ACHN (cell line): ENCODE data around the gene CRTC1.

Experiments
- DNase-seq: peaks from one replicate; pipeline ENCODE4 v3.0.0-alpha.2; 2015
- in situ Hi-C: cut with HindIII; loops from 2 replicates; pipeline ENCODE4 v1.10.0; 2017; ENCODE audit warnings: low sequenced_read_pairs, low pct_ligation_motif_present, low pct_unique_long_range_greater_than_20kb

Gene CRTC1

GRCh38 chr19:18650468-18651041 is 32.9 kb upstream of the CRTC1 start:
- in situ Hi-C loops: no loop called here
- no peak for DNase-seq

- in situ Hi-C loops: no loop called here
- DNase-seq: no peak
Measured at GRCh38 chr19:18651300-18651699, 32.2 kb upstream of the CRTC1 start.

- DNase-seq: no peak
- in situ Hi-C loops: no loop called here
Measured at GRCh38 chr19:18651733-18652132, 31.7 kb upstream of the CRTC1 start.

- no peak for DNase-seq
- in situ Hi-C loops: no loop called here
Measured at GRCh38 chr19:18653853-18654252, 29.6 kb upstream of the CRTC1 start.

GRCh38 chr19:18654469-18654868 is 29.0 kb upstream of the CRTC1 start:
- in situ Hi-C loops: no loop called here
- DNase-seq: no peak

GRCh38 chr19:18655173-18655844 is 28.2 kb upstream of the CRTC1 start:
- in situ Hi-C loops: no loop called here
- DNase-seq: no peak

- no peak for DNase-seq
- in situ Hi-C loops: no loop called here
Measured at GRCh38 chr19:18656337-18657086, 27.0 kb upstream of the CRTC1 start.

GRCh38 chr19:18657590-18658365 is 25.7 kb upstream of the CRTC1 start:
- no peak for DNase-seq
- in situ Hi-C loops: no loop called here

- in situ Hi-C loops: no loop called here
- DNase-seq: no peak
Measured at GRCh38 chr19:18658366-18658855, 25.1 kb upstream of the CRTC1 start.

GRCh38 chr19:18659281-18660050 is 24.0 kb upstream of the CRTC1 start:
- no peak for DNase-seq

GRCh38 chr19:18660051-18660910 is 23.2 kb upstream of the CRTC1 start:
- in situ Hi-C loops: no loop called here

More at GRCh38 chr19:18659281-18660050, 24.0 kb upstream of the CRTC1 start:
- in situ Hi-C loops: no loop called here

GRCh38 chr19:18660939-18661670 is 22.4 kb upstream of the CRTC1 start:
- in situ Hi-C loops: no loop called here
- DNase-seq: no peak

More at GRCh38 chr19:18660051-18660910, 23.2 kb upstream of the CRTC1 start:
- peak; percentile 44 for DNase-seq

GRCh38 chr19:18662972-18663732 is 20.3 kb upstream of the CRTC1 start:
- in situ Hi-C loops: no loop called here
- DNase-seq: no peak

- no peak for DNase-seq
Measured at GRCh38 chr19:18663940-18664530, 19.4 kb upstream of the CRTC1 start.

GRCh38 chr19:18665771-18666202 is 17.7 kb upstream of the CRTC1 start:
- in situ Hi-C loops: no loop called here
- DNase-seq: no peak

More at GRCh38 chr19:18663940-18664530, 19.4 kb upstream of the CRTC1 start:
- in situ Hi-C loops: no loop called here

- in situ Hi-C loops: no loop called here
- no peak for DNase-seq
Measured at GRCh38 chr19:18666317-18666716, 17.2 kb upstream of the CRTC1 start.
